Activated CD4-positive, alpha-beta T cell treated with anti-CD3 and anti-CD28 coated beads, Interleukin-2, Interleukin-6, amounts not matched to agents 100 ng/mL and 50 ng/mL, durations not matched to agents 16 hours and 8 hours (primary cell): ENCODE measurements around the gene PLEKHF1.
"Not testable (repeated sequence)": the region's sequence is repeated elsewhere in the genome, so short reads cannot be mapped to it uniquely, and the experiment has no call there.

Experiments
- DNase-seq: peaks from one replicate; pipeline ENCODE4 v3.0.0-alpha.2; 2020

PLEKHF1 gene

GRCh38 chr19:29665215-29665825 is at the start of gene PLEKHF1:
PLEKHF1 (plus strand) TSS chr19:29665461; CDS start chr19:29673840, 8,379 bp downstream.
- DNase-seq = peak; percentile 94

- no peak for DNase-seq
Observed at GRCh38 chr19:29615891-29616425, 49.3 kb upstream of the PLEKHF1 start.

GRCh38 chr19:29616541-29616940 is 48.7 kb upstream of the PLEKHF1 start:
- no peak for DNase-seq

GRCh38 chr19:29617366-29618266 is 47.6 kb upstream of the PLEKHF1 start:
- no peak for DNase-seq

- DNase-seq = no peak
Observed at GRCh38 chr19:29618434-29618833, 46.8 kb upstream of the PLEKHF1 start.

- DNase-seq = no peak
Observed at GRCh38 chr19:29618871-29619270, 46.4 kb upstream of the PLEKHF1 start.

GRCh38 chr19:29620931-29621351 is 44.3 kb upstream of the PLEKHF1 start:
- DNase-seq = peak; percentile 47

GRCh38 chr19:29622166-29623070 is 42.8 kb upstream of the PLEKHF1 start:
- DNase-seq = peak; percentile 29

- peak; percentile 93 for DNase-seq
Observed at GRCh38 chr19:29623726-29624488, 41.4 kb upstream of the PLEKHF1 start.

- no peak for DNase-seq
Observed at GRCh38 chr19:29624489-29625185, 40.6 kb upstream of the PLEKHF1 start.

- DNase-seq = no peak
Observed at GRCh38 chr19:29625186-29625651, 40.0 kb upstream of the PLEKHF1 start.

GRCh38 chr19:29626386-29626785 is 38.9 kb upstream of the PLEKHF1 start:
- DNase-seq = no peak

- not testable (repeated sequence) for DNase-seq
Observed at GRCh38 chr19:29626832-29627231, 38.4 kb upstream of the PLEKHF1 start.

GRCh38 chr19:29628661-29629385 is 36.4 kb upstream of the PLEKHF1 start:
- no peak for DNase-seq

GRCh38 chr19:29629836-29630534 is 35.3 kb upstream of the PLEKHF1 start:
- no peak for DNase-seq

- DNase-seq = no peak
Observed at GRCh38 chr19:29630655-29631054, 34.6 kb upstream of the PLEKHF1 start.

GRCh38 chr19:29631450-29631849 is 33.8 kb upstream of the PLEKHF1 start:
- DNase-seq = no peak

GRCh38 chr19:29634002-29634401 is 31.3 kb upstream of the PLEKHF1 start:
- DNase-seq = no peak

- DNase-seq = no peak
Observed at GRCh38 chr19:29634423-29635130, 30.7 kb upstream of the PLEKHF1 start.
